Caco-2 (cell line): ENCODE measurements around the gene ZNF664. TPM values are rescaled to one million over a fixed set of nuclear protein-coding genes. Genes with fewer than 3 reads are reported as not detected.

Experiments
- BruUV-seq: library from RNA; stranded (reverse); fragments of 400-500 nt; replicated peaks from 2 replicates; lab custom pipeline; 2021; lab: Mats Ljungman, UMichigan
- CTCF ChIA-PET: fragments of 300-600 bp; sonication (Branson Sonifier 250); formaldehyde crosslinking; loops from one replicate; lab custom pipeline; 2022; ENCODE audit warnings: antibody characterized with exemption; lab: Charles Lee
- POLR2A ChIA-PET: fragments of 300-600 bp; sonication (Branson Sonifier 250); formaldehyde crosslinking; loops from one replicate; lab custom pipeline; 2022; ENCODE audit warnings: antibody characterized with exemption; lab: Charles Lee
- DNase-seq, 2 experiments: peaks; one replicate each; pipeline versions ENCODE4 v3.0.0 to v3.0.0-alpha.2; 2020 to 2022
- H3K27me3 ChIP-seq: replicated peaks from 2 replicates; pipeline ENCODE4 v1.6.0; 2011; ENCODE audit warnings: low read length; ENCODE audit not compliant: control insufficient read depth, insufficient read depth
- H3K36me3 ChIP-seq: 2 replicates; pipeline ENCODE4 v1.5.1; 2011; ENCODE audit warnings: low read length; ENCODE audit not compliant: control insufficient read depth, insufficient read depth
- H3K4me1 ChIP-seq: fragments of 250-450 bp; sonication (Bioruptor Pico); 2 replicates; pipeline ENCODE4 v1.5.1; 2020; ENCODE audit warnings: mild to moderate bottlenecking
- H3K4me3 ChIP-seq: 2 replicates; pipeline ENCODE4 v1.5.1; 2011; ENCODE audit warnings: low read depth, mild to moderate bottlenecking, control low read depth, low read length
- H3K9me3 ChIP-seq: fragments of 250-450 bp; sonication (Bioruptor Pico); 2 replicates; pipeline ENCODE4 v1.5.1; 2020; ENCODE audit warnings: mild to moderate bottlenecking, moderate library complexity
- H3K27ac Mint-ChIP-seq: one replicate; pipeline ENCODE4 v1.8.0; 2022; ENCODE audit warnings: mixed read lengths; ENCODE audit not compliant: unreplicated experiment
- H3K27me3 Mint-ChIP-seq: one replicate; pipeline ENCODE4 v1.8.0; 2022; ENCODE audit warnings: mixed read lengths; ENCODE audit not compliant: insufficient read depth, unreplicated experiment
- H3K36me3 Mint-ChIP-seq: one replicate; pipeline ENCODE4 v1.8.0; 2022; ENCODE audit warnings: mild to moderate bottlenecking, mixed read lengths; ENCODE audit not compliant: insufficient read depth, unreplicated experiment
- H3K4me1 Mint-ChIP-seq: one replicate; pipeline ENCODE4 v1.8.0; 2022; ENCODE audit warnings: low read depth, mixed read lengths; ENCODE audit not compliant: unreplicated experiment
- H3K4me3 Mint-ChIP-seq: one replicate; pipeline ENCODE4 v1.8.0; 2022; ENCODE audit warnings: mild to moderate bottlenecking, moderate library complexity, mixed read lengths; ENCODE audit not compliant: unreplicated experiment
- H3K9me3 Mint-ChIP-seq: one replicate; pipeline ENCODE4 v1.8.0; 2022; ENCODE audit warnings: mixed read lengths; ENCODE audit not compliant: unreplicated experiment
- intact Hi-C: fragments of 100-400 bp; cut with micrococcal nuclease; formaldehyde crosslinking; loops from one replicate; pipeline ENCODE4 v1.10.0; 2022; ENCODE audit not compliant: unreplicated experiment
- total RNA-seq: library from RNA; stranded (reverse); gene quantifications from 2 replicates; pipeline ENCODE4 v1.2.3, GENCODE V29; 2022
- TF ChIP-seq, protein P1 (sequence below), 2 experiments: fragments of 200-600 bp in 1 of 2; IDR thresholded peaks; 1 replicate in 1 of 2; 2 replicates in 1 of 2; pipeline versions ENCODE4 v1.5.1 to v1.8.0; 2011 to 2022; ENCODE audit warnings: antibody characterized with exemption in 1 of 2, control low read depth in 1 of 2, inconsistent platforms in 1 of 2, low read depth in 1 of 2, low read length in 1 of 2, mild to moderate bottlenecking in 1 of 2, moderate library complexity in 1 of 2; ENCODE audit not compliant: insufficient read depth in 1 of 2, severe bottlenecking in 1 of 2, unreplicated experiment in 1 of 2

Gene ZNF664
- total RNA-seq, 1 experiment from 2014 or later, result 117 TPM

DNA sequence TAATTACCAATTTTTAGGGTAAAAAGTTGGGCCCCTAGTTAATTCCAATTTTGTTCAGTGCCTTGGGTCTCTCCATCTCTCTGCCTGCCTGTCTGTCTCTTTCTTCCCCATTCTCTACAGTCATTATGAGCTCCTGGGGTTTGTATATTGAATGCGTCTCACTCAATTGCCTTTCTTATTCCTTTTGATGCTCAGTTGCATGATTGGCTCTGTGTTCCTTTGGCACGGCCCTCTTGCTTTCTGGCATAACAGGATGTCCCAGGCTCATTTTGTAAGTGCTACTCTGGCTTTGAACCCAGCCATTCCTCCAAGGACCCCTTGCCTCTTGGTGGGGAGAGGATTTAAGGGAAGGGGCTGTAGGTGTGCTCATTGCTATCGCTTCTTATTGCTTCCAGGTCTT, 35.6 kb downstream of the ZNF664 start:
- intact Hi-C loops, result no loop called here
- Histone ChIP-seq H3K36me3 (peaks cover 3% of the 10 kb centered on the region; the same call in 1 of the 2 replicates), H3K27me3 (no peaks in the 10 kb centered on the region), H3K9me3 (no peaks in the 10 kb centered on the region), H3K4me3 (no peak overlapping the region), H3K4me1 (no peaks in the 10 kb centered on the region)
- no peaks in the 10 kb centered on the region for H3K27me3 Mint-ChIP-seq
- H3K4me3 Mint-ChIP-seq, result no peak overlapping the region
- TF ChIP-seq, protein P1, sequence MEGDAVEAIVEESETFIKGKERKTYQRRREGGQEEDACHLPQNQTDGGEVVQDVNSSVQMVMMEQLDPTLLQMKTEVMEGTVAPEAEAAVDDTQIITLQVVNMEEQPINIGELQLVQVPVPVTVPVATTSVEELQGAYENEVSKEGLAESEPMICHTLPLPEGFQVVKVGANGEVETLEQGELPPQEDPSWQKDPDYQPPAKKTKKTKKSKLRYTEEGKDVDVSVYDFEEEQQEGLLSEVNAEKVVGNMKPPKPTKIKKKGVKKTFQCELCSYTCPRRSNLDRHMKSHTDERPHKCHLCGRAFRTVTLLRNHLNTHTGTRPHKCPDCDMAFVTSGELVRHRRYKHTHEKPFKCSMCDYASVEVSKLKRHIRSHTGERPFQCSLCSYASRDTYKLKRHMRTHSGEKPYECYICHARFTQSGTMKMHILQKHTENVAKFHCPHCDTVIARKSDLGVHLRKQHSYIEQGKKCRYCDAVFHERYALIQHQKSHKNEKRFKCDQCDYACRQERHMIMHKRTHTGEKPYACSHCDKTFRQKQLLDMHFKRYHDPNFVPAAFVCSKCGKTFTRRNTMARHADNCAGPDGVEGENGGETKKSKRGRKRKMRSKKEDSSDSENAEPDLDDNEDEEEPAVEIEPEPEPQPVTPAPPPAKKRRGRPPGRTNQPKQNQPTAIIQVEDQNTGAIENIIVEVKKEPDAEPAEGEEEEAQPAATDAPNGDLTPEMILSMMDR (IDR thresholded peaks at IDR 0.05; ENCODE audit: insufficient read depth in 1 of 2, low read depth in 1 of 2, low read length in 1 of 2, severe bottlenecking in 1 of 2, unreplicated experiment in 1 of 2), result no peak
- no peaks in the 10 kb centered on the region for H3K9me3 Mint-ChIP-seq
- H3K27ac Mint-ChIP-seq, result no peak overlapping the region
- no peaks in the 10 kb centered on the region for H3K4me1 Mint-ChIP-seq
- BruUV-seq, result no TSS peak
- CTCF ChIA-PET, result no interaction called here
- H3K36me3 Mint-ChIP-seq, result peaks cover 54% of the 10 kb centered on the region
- POLR2A ChIA-PET, result no interaction called here
- no peak for DNase-seq

DNA sequence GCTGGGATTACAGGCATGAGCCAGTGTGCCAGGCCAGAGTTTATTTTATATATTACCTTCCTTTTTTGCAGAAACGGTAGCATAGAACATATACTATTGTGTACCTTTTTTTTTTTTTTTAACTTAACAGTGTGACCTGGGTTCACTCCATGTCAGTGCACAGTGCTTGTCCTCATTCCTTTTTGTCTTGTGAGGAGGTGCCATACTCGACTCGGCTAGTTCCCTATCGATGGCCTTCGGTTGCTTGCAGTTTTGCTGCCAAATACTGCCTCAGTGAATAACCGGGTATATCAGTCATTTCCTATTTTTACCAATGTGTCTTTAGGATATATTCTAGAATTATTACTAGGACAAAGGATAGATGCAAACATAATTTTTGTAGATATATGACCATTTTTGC, 36.8 kb downstream of the ZNF664 start:
- ChIA-PET CTCF (no interaction called here), POLR2A (no interaction called here)
- no peak for DNase-seq
- TF ChIP-seq, protein P1 (IDR thresholded peaks at IDR 0.05; ENCODE audit: insufficient read depth in 1 of 2, low read depth in 1 of 2, low read length in 1 of 2, severe bottlenecking in 1 of 2, unreplicated experiment in 1 of 2), result no peak
- peaks cover 66% of the 10 kb centered on the region for H3K36me3 Mint-ChIP-seq
- no peaks in the 10 kb centered on the region for H3K9me3 Mint-ChIP-seq
- H3K4me1 Mint-ChIP-seq, result no peaks in the 10 kb centered on the region
- H3K27me3 Mint-ChIP-seq, result no peaks in the 10 kb centered on the region
- H3K4me3 Mint-ChIP-seq, result no peak overlapping the region
- H3K9me3 ChIP-seq, result no peaks in the 10 kb centered on the region
- no peaks in the 10 kb centered on the region for H3K27me3 ChIP-seq
- no peak overlapping the region for H3K27ac Mint-ChIP-seq
- no peaks in the 10 kb centered on the region for H3K4me1 ChIP-seq
- no peak overlapping the region for H3K4me3 ChIP-seq
- BruUV-seq, result no TSS peak
- H3K36me3 ChIP-seq, result peaks cover 3% of the 10 kb centered on the region; the same call in 1 of the 2 replicates
- intact Hi-C loops, result no loop called here

DNA sequence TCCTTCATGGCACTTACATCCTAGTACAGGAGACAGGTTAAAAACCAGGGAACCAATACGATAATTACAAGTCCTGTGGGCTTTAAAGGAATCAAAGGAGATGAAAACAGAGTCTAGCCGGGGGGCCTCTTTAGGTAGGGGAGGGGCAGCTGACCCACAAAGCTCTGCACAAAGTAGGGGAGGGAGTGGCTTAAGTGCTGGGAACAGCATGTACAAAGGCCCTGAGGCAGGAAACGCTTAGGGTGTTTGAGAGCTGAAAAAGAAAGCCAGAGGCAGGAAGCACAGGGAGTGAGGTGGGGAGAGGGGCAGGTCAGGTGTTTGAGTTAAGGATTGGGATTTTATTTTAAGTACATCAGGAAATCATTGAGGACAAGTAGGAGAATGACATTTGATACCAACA, 37.7 kb downstream of the ZNF664 start:
- Histone ChIP-seq H3K27me3 (no peaks in the 10 kb centered on the region), H3K4me1 (no peaks in the 10 kb centered on the region), H3K4me3 (no peak overlapping the region), H3K36me3 (peaks cover 3% of the 10 kb centered on the region; the same call in 1 of the 2 replicates), H3K9me3 (no peaks in the 10 kb centered on the region)
- Mint-ChIP-seq H3K27ac (no peak overlapping the region), H3K9me3 (no peaks in the 10 kb centered on the region), H3K27me3 (no peaks in the 10 kb centered on the region), H3K36me3 (peaks cover 67% of the 10 kb centered on the region), H3K4me1 (no peaks in the 10 kb centered on the region), H3K4me3 (no peak overlapping the region)
- intact Hi-C loops, result no loop called here
- DNase-seq, result no peak
- BruUV-seq, result no TSS peak
- CTCF ChIA-PET, result no interaction called here
- POLR2A ChIA-PET, result no interaction called here
- TF ChIP-seq, protein P1 (IDR thresholded peaks at IDR 0.05; ENCODE audit: insufficient read depth in 1 of 2, low read depth in 1 of 2, low read length in 1 of 2, severe bottlenecking in 1 of 2, unreplicated experiment in 1 of 2), result no peak
